ENCODE measurements around the gene MCOLN2.

The MCOLN2 gene

DNA sequence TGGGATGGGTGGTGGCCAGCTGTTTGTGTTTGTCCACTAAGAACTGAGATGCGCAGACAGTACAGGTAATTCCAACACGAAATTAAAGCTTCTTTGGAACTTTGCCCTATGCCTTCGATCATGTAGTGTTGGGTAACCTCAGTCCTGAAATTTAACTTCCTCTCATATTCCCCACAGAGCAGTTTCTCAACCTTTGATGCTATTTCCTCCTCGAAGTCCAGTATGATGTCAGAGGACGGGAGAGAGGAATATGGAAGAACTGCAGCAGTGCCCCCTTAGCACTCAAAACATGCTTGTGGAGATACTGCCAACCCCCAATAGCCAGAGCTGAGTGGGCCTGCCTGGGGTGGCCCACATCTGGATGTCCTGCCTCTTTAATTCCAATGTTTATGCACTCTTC, 107.5 kb downstream of the MCOLN2 start:
- H3K79me2 ChIP-seq (ENCODE audit: insufficient read depth, low read length): no peaks in the 10 kb centered on the region
- H3K4me3 ChIP-seq (ENCODE audit: low read depth in 1 of 2, low read length in 2 of 2): no peak overlapping the region
- DNase-seq (no peak), ATAC-seq (ENCODE audit: insufficient read depth, low read depth) (no peak)
- no peak overlapping the region for H3K4me2 ChIP-seq (ENCODE audit: insufficient read depth, low read length)
- H3K27me3 ChIP-seq (ENCODE audit: insufficient read depth, low read length, poor library complexity): no peaks in the 10 kb centered on the region
- H3K9ac ChIP-seq (ENCODE audit: low read depth, low read length): no peak overlapping the region
- no peaks in the 10 kb centered on the region for H3K4me1 ChIP-seq (ENCODE audit: insufficient read depth, low read length)
- H3K36me3 ChIP-seq (ENCODE audit: insufficient read depth, low read length): no peaks in the 10 kb centered on the region
- no peak overlapping the region for H3K27ac ChIP-seq (ENCODE audit: low read length)
- no peak for TF ChIP-seq EZH2 (IDR thresholded peaks at IDR 0.05; ENCODE audit: borderline replicate concordance, low read depth, low read length, severe bottlenecking)
- TF ChIP-seq, protein P1, sequence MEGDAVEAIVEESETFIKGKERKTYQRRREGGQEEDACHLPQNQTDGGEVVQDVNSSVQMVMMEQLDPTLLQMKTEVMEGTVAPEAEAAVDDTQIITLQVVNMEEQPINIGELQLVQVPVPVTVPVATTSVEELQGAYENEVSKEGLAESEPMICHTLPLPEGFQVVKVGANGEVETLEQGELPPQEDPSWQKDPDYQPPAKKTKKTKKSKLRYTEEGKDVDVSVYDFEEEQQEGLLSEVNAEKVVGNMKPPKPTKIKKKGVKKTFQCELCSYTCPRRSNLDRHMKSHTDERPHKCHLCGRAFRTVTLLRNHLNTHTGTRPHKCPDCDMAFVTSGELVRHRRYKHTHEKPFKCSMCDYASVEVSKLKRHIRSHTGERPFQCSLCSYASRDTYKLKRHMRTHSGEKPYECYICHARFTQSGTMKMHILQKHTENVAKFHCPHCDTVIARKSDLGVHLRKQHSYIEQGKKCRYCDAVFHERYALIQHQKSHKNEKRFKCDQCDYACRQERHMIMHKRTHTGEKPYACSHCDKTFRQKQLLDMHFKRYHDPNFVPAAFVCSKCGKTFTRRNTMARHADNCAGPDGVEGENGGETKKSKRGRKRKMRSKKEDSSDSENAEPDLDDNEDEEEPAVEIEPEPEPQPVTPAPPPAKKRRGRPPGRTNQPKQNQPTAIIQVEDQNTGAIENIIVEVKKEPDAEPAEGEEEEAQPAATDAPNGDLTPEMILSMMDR (IDR thresholded peaks at IDR 0.05; ENCODE audit: borderline replicate concordance, extremely low read depth, low read length, poor library complexity, severe bottlenecking): no peak
- H4K20me1 ChIP-seq (ENCODE audit: insufficient read depth, low read length): no peaks in the 10 kb centered on the region
- no peak overlapping the region for H2AFZ ChIP-seq (ENCODE audit: low read depth, low read length)
- no peaks in the 10 kb centered on the region for H3K9me3 ChIP-seq (ENCODE audit: insufficient read depth, low read length, severe bottlenecking)

DNA sequence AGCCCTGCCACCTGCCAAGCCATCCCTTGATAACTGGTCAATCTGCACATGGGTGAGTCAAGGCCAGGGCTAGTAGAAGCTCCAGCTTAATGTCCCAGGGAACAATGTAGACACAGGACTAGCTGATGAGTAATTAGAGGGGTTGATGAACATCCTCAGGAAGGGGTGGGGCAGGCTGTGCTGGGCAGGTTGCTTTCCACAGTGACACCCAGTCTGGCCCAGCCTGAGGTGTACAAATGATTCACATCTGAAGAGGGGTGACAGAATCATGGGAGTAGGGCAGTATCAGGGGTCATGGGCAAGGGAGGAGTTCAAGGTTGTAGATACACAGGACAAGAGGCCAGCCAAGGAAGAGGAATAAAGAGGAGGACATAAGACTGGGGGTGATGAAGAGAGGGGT, 108.2 kb downstream of the MCOLN2 start:
- no peak for TF ChIP-seq EZH2 (IDR thresholded peaks at IDR 0.05; ENCODE audit: borderline replicate concordance, low read depth, low read length, severe bottlenecking)
- TF ChIP-seq, protein P1 (IDR thresholded peaks at IDR 0.05; ENCODE audit: borderline replicate concordance, extremely low read depth, low read length, poor library complexity, severe bottlenecking): no peak
- Histone ChIP-seq H3K27me3 (ENCODE audit: insufficient read depth, low read length, poor library complexity) (no peaks in the 10 kb centered on the region), H3K9me3 (ENCODE audit: insufficient read depth, low read length, severe bottlenecking) (no peaks in the 10 kb centered on the region), H3K79me2 (ENCODE audit: insufficient read depth, low read length) (no peaks in the 10 kb centered on the region), H3K4me3 (ENCODE audit: low read depth in 1 of 2, low read length in 2 of 2) (no peak overlapping the region), H3K36me3 (ENCODE audit: insufficient read depth, low read length) (no peaks in the 10 kb centered on the region), H3K4me1 (ENCODE audit: insufficient read depth, low read length) (no peaks in the 10 kb centered on the region), H4K20me1 (ENCODE audit: insufficient read depth, low read length) (no peaks in the 10 kb centered on the region), H3K27ac (ENCODE audit: low read length) (no peak overlapping the region), H3K9ac (ENCODE audit: low read depth, low read length) (no peak overlapping the region), H3K4me2 (ENCODE audit: insufficient read depth, low read length) (no peak overlapping the region), H2AFZ (ENCODE audit: low read depth, low read length) (no peak overlapping the region)
- DNase-seq (no peak), ATAC-seq (ENCODE audit: insufficient read depth, low read depth) (no peak)

DNA sequence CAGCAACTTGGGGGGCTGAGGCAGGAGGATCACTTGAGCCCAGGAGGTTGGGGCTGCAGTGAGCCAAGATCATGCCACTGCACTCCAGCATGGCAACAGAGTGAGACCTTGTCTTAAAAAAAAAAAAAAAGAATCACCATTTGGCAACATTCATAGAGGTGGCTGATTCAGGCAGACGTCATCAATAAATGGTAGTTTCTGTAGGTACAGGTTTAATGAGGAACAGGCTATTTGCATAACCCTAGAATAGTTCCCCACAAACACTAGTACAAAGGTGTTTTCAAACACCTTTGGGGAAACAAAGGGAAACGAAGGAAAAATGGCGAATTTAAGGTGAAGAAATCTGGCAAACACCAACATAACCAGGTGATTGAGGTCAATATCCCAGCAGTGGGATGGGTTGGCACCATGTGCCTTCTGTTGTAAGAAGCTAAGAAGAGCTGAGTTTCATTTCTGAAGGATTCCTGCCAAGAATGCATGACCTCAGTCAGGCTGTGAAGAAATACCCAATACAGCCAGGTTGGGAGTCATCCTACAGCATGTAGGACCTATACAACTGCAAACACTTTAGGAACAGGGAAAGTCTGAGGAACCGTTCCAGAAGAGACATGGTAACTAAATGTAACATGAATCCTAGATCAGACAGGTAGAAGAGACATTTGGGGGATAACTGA, 109.5 kb downstream of the MCOLN2 start:
- ATAC-seq (ENCODE audit: insufficient read depth, low read depth): no peak
- H2AFZ ChIP-seq (ENCODE audit: low read depth, low read length): no peak overlapping the region
- no peaks in the 10 kb centered on the region for H3K9me3 ChIP-seq (ENCODE audit: insufficient read depth, low read length, severe bottlenecking)
- H3K79me2 ChIP-seq (ENCODE audit: insufficient read depth, low read length): no peaks in the 10 kb centered on the region
- H3K36me3 ChIP-seq (ENCODE audit: insufficient read depth, low read length): no peaks in the 10 kb centered on the region
- TF ChIP-seq, protein P1 (IDR thresholded peaks at IDR 0.05; ENCODE audit: borderline replicate concordance, extremely low read depth, low read length, poor library complexity, severe bottlenecking): no peak
- TF ChIP-seq EZH2 (IDR thresholded peaks at IDR 0.05; ENCODE audit: borderline replicate concordance, low read depth, low read length, severe bottlenecking): no peak
- H4K20me1 ChIP-seq (ENCODE audit: insufficient read depth, low read length): no peaks in the 10 kb centered on the region
- H3K4me3 ChIP-seq (ENCODE audit: low read depth in 1 of 2, low read length in 2 of 2): no peak overlapping the region
- no peak overlapping the region for H3K4me2 ChIP-seq (ENCODE audit: insufficient read depth, low read length)
- no peaks in the 10 kb centered on the region for H3K27me3 ChIP-seq (ENCODE audit: insufficient read depth, low read length, poor library complexity)
- no peak for DNase-seq
- no peaks in the 10 kb centered on the region for H3K4me1 ChIP-seq (ENCODE audit: insufficient read depth, low read length)
- no peak overlapping the region for H3K9ac ChIP-seq (ENCODE audit: low read depth, low read length)
- H3K27ac ChIP-seq (ENCODE audit: low read length): no peak overlapping the region

All from DND-41 (cell line).